Inferior parietal cortex (tissue), 1 donor: ENCODE results near the gene EVC.

Experiments
- DNase-seq: peaks from one replicate; pipeline ENCODE4 v3.0.0-alpha.2; 2016; ENCODE audit errors: extremely low spot score

The EVC gene

DNA sequence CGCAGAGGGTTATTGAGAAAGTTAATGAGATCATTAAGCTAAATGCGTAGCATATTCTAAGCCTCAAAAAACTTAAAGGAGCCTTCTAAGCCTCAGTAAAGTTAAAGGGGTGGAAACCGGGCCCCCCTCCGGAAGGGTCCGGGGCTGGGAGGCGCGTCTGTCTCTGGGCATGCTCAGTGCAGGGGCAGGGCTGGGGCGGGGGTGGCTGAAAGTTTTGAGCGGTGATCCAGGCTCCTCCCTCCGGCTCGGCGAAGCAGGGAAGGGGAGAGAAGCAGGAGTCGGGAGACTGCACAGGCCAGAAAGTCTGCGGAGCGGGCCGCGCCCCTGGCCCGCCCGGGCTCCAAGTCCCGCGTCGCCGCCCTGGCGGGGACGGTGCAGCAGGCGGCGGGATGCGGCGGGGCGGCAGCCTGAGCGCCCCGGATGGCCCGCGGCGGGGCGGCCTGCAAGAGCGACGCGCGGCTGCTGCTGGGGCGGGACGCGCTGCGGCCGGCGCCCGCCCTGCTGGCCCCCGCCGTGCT, at the start of gene EVC:
Gene EVC (plus strand): TSS at position 241 of the 518 bp plus-strand sequence. CDS start 180 bp downstream, at position 421.
- no peak for DNase-seq

DNA sequence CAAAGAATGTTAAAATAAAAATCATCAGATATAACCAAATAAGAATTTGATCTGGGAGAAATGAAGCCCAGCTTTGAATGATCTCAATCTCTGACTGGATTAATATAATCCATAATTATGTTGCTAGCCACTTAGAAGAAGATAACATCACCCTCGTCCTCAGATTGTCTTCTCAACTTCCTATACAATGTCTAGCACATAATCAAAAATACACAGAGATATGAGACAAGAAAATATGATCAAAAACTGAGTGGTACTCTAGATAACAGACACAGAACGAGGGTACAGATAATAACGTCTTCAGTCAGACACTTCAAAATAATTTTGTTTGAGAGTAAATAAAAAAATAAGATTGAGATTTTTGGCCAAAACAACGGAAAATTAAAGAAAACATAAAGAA, 49.8 kb upstream of the EVC start:
- no peak for DNase-seq

DNA sequence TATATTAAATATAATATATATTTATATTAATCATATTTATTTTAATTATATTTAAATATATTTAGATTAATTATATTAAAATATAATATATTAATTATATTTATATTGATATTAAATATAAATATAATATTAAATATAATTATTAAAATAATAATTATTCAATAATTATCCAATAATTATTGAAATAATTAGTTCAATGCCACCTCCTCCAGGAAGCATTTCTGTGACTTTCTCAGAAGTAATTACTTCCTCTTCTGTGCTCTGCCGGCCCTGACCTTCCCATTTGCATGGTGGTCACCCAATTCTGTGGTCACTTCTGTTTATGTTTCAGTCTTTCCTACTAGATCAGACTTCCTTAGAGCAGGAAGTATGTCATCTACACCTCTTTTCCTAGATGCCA, 48.4 kb upstream of the EVC start:
- no peak for DNase-seq

DNA sequence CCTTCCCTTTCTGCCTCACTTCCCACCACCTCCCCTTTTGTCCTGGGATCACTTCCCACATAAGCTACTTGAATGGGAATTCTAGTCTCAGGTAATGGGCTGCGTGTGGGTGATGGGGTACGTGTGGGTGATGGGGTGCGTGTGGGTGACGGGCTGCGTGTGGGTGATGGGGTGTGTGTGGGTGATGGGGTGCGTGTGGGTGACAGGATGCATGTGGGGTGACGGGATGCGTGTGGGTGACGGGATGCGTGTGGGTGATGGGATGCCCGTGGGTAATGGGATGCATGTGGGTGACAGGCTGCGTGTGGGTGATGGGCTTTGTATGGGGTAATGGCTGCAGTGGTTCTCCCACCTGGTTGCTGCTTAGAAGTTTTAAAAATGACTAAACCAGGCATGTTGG, 46.2 kb upstream of the EVC start:
- no peak for DNase-seq

DNA sequence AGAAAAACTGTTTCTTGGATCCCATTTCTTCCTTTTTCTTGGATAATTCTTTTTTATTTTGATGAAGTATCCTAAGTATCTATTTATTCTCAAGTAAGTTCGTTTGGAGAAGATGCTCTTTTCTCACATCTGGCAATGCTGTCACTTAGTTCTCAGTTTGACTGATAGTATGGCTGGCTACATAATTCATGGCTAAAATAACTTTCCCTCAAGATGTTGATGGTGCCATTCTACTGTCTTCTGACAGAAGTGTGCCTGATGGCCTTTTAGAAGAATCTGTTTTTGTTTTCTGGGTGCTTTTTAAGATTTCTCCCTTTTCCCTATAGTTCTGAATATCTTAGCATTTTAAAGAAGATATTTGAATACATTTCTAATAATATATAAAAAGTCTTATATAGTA, 44.3 kb upstream of the EVC start:
- DNase-seq = no peak

DNA sequence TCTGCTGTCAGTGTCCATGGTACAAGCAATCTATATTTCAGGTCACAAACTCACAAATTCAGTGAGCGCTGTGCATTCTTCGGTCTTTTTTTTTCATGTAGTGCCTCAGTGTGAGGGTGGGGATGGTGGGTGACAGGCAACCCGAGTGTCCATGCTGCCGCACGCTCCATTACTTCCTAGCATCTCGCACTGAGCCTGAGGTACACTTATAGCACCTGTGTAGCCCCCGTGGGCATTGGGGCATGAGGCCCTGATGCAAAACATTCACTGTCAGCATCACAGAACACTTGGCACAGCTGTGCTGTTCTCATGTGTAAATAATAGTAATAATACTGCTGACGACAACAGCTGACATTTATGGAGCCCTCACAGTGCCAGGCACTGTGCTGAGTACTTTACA, 34.2 kb upstream of the EVC start:
- no peak for DNase-seq

DNA sequence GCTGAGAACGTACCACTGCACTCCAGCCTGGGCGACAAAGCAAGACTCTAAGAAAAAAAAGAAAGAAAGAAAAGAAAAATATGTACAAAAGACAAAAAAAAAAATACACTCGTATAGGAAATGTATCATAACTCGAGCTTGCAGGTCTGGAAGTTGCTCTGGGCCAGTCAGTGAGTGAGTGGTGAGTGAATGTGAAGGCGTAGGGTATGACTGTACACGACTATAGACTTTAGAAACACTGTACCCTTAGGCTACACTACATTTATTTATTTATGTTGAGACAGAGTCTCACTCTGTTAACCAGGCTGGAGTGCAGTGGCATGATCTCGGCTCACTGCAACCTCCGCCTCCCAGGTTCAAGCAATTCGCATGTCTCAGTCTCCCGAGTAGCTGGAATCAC, 32.0 kb upstream of the EVC start:
- DNase-seq = no peak

DNA sequence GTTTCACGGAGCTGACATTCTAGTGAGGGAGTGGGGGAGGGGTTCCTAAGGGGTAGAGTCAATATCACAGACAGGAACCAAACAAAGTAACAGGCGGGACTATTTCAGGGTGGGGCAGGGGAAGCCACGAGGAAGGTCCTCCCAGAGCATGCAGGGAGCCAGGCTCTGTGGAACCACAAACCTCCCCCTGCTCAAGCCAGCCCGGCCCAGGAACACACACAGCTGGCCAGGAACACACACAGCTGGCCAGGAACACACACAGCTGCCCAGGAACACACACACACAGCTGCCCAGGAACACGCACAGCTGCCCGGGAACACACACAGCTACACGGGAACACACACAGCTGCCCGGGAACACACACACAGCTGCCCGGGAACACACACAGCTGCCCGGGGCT, 27.4 kb upstream of the EVC start:
- DNase-seq = no peak

DNA sequence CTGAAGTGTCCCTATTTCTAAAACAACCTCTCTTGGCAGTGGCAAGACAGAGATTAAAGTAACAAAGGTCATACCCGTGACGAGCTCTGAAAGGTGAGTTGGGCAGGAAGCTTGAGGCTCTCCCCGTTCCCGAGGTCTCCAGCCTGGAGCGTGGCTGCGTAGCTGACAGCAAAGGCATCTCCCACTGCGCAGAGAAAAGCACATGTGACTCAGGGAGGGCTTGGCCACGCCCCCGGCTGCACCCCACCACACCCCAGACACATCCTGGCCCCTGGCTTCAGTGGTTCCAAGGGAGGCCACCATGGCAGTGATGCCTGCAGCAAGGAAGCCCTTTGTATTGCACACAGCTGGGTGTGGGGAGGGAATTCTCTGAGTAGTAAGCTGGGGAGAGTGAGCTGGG, 25.7 kb upstream of the EVC start:
- DNase-seq = no peak

DNA sequence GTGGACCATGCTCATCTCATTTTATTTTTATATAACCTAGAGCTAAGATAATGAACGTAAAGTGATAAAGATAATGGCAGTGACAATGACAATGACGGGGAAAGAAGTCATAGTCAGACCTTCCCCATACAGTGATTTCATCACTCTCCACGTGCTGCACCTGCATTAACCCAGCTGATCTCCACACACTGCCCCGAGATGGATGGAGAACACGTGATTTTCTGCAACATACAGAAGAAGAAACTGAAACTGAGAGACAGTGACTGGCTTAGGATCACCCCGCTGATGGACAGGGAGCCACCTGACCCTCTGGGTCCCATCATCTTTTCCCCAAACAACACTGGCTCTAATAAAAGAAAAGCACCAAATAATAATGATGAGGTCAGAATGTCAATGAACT, 24.7 kb upstream of the EVC start:
- DNase-seq = no peak

DNA sequence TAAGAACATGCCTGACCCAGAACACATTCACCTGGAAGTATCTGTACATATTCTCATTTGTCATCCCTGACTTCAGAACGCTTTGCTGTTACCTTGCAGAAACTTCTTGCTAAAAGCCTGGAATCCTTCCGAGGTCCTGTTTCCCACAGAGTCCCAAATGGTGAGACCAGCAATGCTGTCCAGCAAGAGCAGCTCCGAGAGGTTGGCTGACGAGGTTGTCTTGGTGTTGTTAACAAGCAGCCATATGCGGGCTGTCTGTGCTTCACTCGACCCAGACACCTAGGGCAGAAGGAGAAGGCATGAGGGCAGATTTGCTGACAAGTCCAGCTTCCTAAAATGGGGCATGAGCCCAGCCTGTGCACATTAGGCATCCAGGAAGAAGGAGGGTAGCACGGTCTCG, 21.9 kb upstream of the EVC start:
- DNase-seq = no peak

DNA sequence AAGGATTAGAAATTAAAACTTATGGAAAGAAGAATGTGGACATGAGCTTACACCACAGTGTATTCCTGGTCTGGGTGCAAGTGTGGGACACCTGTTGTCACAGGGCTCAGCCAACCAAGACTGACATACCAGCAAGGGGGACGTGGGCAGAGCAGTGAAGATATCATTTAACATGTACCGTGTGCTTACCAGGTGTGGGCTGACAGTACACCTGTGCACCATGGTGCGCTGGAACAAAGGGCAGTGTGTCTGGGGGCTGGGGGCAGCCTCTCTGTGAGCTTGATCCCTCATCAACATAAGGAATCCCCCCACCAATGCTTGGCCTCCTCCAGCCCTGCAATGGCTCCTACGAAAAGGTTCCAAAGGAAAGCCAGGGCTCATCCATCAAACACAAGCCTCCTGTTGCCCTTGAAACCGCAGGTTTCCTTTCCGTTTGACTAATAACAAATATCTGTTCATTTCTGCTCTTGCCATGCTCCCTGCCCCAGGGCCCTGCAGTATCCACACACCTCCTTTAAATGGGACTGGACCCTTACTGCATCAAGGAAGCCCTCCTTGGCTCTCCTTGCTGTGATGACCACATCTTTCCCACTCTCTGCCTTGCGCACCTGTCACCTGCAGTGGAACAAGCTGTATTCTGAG, 19.4 kb upstream of the EVC start:
- DNase-seq = no peak

DNA sequence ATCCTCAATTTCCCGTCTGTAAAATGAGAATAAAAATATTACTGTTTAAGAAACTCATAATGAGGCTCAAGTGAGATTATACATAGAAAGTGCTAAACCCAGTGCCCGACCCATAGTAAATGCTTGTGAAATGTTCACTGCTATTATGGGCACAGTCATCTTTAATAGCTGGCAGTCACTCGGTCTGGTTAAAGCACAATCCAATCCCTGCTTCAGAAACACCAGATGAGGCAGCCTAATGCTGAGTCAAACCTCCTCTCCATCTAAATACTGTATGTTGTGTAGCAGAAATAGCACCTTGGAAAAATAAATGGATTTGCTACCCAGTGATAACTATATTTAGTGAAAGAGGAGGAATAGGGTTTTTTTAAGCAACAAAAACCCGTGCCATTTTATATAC, 17.1 kb upstream of the EVC start:
- DNase-seq = no peak

DNA sequence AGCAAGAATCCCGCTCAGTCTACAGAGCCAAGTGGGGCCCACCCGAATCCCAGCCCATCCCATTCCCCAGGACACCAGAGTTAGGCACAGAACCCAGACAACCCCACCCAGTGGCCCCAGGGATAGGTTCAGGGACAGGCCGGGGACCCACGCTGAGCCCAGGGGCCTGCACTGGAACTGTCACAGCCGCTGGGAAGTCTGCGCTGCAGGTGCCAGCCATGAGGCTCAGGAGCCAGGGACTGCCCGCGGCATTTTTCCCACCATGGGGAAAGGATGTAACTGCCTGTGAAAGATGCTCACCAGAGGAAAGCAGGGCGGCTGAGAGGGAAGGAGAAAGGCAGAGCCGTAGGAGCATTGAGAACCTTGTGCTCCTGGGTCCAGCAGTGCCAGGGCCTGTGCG, 14.7 kb upstream of the EVC start:
- no peak for DNase-seq

DNA sequence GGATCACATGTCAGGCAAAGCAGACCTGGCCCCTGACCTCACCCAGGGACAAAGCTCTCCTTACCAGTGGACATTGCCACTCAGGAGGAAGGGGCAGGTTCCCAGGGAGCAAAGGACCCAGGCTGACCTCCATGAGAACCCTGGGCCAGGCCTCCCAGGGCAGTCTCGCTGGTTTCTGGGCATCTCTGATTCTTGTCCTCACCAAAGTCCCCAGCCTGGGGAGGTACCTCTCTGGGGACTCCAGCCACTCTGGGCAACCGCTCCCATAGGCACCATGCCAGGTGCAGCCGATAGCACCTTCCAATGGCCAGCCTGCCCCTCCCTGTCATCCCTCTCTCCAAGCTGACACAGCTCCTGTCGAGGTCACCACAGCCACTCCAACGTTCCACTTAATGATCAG, 10.5 kb upstream of the EVC start:
- DNase-seq = no peak

DNA sequence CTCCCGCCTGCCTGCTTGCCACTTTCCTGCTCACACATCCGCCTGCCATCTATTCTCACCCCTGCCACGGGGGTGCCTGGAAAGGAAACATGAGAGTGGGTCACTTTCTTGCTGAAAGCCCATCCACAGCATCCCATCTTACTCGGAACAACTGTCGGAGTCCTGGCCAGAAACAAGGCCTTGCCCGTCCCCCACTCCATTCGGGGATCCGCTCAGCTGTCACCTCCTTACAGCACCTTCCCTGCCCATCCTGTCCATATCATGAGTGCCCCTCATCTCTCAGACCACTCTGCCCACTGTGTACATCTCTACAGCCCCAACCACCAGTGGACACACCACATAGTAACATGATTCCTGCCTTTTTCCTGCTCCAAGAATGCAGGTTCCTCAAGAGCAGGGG, 9.0 kb upstream of the EVC start:
- no peak for DNase-seq

DNA sequence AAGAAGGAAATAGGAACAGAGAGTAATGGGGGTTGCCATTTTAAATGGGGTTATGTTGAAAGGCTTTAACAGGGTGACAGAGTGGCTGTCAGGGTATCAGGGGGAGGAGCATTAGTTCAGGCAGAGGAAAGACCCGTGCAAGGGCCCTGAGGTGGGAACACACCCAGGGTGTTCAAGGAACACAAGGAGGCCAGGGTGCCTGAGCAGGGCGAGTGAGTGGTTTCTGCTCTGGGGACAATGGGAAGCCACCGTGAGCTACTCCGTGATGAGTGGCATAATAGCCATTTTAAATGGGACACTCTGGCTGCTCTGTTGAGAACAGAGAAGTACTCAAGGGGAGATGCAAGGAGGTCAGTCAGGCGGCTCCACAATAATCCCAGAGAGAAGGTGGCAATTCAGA, 7.2 kb upstream of the EVC start:
- DNase-seq = no peak

DNA sequence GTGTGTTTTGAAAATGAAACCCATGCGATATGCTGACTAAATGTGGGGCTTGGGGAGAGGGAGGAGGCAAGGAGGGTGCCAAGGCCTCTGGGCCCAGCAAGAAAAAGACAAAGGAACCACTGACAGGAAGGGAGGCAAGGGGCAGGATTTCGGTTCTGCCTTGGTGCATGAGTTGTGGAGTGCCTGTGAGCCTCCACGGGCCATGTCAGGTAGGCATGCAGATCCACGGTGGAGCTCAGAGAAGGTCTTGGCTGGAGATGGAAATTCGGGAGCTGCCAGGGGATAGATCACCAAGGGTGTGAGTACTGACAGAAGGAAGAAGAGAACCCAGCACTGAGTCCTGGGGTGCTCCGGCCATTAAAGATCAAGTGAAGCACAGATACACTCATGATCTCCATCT, 6.7 kb upstream of the EVC start:
- no peak for DNase-seq

DNA sequence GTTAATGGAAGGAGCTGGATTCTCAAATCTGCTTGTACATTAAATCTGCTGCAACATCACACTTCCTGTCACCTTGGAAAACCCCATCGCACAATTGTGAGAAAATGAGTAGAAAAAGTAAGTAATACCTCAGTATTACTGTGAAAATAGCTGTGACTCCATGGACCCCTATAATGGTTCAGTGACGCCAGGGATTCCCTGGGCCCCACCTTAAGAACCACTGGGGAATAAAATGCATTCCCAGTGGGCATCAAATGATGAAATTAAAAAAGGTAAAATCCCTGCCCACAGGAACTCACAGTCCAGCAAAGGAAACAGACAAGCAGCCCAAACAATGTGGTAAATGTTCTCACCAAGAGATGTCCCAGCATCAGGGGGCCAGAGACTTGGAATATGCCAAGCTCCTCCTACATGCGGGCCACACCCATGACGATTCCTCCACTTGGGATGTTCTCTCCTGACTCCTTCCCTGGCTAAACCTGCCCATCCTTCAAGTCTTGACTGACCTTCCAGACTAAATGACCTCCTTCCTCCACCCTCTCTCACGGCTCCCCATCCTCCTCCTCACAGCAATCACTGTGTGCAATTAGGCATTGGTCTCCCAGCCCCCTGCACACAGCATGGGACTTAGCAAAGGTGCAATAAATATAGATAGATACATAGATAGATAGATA, 5.2 kb upstream of the EVC start:
- no peak for DNase-seq

DNA sequence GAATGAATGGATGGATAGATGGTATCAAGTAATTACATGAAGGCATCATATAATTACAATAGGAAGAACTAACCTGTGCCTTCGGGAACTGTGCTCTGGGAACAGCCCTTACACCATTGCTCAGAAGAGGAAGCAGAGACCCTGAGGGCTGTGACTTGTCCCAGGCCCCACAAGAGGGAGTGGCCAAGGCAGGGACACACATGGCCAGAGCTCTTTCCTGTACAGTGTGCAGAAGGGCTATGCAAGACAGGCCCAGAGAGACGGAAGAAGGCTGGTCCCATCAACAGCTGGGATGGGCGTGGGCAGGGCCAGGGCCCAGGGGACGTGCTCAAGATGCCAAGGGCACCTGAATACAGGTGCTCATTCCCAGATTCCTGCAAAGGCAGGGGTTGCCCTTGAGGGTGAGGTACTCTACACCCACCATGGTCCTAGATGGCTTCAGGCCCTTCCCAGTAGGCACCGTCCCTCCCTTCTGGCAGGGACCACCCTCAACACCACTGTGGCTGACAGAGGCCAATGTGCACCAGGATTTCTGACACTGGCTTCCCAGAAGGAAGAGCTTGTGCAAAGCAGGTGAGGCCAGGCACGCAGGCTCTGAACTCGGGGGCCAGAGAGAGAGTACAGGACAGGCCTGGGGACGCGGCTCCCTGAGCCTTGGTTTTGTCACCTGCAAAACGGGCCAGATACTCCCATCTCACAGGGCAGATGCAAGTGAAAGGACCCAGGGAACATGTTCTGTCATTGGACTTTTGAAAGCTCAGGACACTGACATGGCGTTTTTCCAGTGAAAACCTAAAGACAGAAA, 4.3 kb upstream of the EVC start:
- no peak for DNase-seq

DNA sequence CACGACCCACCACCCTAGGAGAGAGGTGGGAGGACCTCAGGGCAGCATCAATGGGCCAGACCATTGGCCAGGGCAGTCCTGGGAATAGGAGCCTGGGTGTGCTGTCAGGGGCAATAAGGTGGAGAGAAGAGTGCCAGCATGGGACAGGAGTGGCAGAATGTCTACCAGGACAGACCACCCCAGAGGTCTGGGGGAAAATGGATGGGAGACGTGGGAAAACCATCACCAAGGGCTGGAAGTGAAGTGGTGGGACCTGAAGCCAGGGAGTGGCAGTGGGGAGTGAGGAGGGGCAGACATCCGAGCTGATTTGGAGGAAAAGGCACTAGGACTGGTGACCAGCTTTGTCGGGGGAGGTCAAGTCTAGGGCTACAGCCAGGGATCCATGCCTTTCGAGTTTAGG, 3.6 kb upstream of the EVC start:
- no peak for DNase-seq

DNA sequence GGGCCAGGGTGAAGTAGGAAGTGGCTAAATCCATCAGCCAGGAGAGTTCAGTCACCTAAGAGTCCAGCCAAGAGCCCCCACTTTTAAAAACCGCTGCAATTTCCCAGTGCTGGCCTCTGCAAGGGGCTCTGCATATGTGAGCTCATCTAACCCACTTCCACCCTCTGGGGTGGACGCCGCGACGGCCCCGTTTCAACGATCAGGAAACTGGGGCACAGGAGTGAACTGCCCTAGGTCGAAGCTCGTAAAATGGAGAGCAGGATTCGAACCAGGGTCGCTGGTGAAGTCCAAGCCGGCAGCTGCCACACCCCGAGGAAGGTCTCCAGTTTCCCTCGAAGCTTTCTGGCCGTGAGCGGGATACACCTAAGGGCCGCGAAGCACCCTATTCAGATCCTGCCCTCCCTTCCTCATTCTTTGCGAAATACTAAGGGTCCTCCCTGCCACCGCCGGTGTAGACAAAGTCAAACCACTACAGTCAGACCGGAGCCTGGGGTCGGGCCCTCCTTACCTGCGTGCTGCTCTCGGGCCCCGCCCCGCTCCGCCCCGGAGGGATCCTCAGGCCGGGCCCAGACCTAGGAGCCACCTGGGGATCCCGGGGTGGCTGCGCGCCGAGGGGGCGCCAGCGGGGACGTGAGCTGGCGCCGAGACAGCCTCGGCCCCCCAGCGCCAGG, 3.1 kb upstream of the EVC start:
- no peak for DNase-seq
